ENCODE results near the gene USB1.
"Not testable (repeated sequence)": the region's sequence is repeated elsewhere in the genome, so short reads cannot be mapped to it uniquely, and the experiment has no call there.

The USB1 gene

DNA sequence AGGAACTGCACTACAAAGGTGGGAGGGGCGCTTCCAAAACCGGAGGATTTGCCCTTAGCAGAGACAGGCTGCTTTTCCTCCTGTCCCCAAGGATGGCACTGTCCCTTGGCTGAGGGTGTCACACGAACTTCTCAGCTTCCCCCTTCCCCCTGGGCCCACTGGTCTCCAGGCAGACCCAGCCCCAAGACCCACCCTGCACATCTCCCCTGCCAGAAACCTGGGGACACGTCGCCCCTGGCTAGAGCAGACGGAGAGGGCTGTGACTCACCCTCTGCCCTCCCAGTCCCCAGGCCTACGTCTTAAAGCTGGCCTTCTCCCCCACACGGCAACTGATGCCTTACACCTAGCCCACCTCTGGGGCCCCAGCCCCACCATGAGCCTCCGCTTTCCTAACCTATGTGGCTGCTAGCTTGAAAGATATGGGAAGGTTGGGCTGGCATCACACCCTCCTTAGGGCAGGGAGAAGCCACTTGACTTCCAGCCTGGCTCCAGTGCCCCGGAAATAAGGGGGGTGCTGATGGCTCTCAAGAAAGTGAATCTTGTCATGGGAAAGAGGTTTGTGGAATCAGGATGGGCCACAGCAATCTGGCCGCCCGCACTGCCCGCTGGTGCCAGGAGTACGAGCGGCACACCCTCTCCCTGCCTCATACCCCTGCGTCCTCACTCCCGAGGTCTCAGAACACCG, 5.3 kb upstream of the USB1 start:
- no peak for DNase-seq

DNA sequence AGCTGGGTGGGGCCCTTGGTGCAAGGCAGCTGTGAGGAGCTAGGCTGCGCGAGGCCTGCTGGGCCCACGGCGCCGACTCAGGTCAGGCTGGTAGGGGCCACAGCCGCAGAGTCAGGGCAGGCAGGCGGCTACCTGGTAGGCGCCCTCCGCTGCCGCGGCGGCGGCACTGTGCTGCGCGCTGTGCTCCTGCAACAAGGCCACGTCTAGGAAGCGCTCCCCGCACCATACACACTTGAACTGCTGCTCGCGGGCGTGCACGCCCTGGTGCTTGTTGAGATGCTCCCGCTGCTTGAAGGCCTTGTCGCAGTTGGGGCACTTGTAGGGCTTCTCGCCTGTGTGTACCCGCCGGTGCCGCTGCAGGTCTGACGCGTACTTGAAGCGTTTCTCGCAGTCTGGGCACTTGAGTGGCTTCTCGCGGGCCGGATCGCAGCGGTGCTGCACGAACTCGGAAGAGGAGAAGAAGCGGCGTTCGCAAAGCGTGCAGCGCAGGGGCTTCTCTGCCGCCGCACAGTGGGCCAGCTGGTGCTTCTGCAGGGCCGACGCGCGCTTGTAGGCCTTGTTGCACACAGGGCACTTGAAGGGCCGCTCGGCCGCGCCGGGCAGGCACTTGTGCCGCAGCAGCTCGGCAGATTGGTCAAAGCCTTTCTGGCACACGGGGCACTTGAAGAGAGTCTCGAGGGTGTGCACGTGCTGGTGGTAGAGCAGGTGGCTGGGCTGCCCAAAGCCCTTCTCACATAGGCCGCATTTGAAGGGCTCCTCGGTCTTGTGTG, 4.6 kb upstream of the USB1 start:
- no peak for DNase-seq

DNA sequence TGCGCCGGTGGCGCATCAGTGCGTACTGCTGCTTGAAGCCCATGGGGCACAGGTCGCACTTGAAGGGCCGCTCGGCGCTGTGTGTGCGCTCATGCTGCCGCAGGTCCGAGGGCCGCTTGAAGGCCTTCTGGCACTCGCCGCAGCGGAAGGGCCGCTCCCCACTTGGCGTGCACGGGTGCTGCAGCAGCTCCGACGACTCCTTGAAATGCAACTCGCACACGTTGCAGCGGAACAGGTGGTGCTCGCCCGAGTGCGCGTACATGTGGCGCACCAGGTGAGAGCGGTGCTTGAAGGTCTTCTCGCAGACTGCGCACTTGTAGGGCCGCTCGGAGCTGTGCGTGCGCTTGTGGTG, 4.1 kb upstream of the USB1 start:
- DNase-seq: no peak

- DNase-seq: no peak
Measured at GRCh38 chr16:57997528-57998265, 3.5 kb upstream of the USB1 start.

DNA sequence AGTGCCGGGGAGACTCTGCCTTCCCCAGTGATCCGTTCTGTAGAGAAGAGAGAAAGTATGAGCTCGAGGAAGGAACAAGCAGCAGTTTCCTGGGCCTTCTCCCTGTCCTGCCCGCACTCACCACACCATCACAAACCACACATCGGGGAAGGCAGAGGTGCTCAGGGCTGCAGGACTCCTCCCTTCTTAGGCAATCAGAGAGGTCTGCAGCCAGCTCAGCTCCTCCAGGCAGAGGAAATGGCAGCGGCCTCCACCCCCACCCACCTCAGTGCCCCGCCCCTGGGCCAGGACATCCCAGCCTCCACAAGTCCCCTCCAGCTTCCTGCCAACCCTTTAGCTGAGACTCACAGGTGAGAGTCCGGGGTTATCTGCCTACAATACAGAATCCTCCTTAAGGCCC, 2.7 kb upstream of the USB1 start:
- DNase-seq: no peak

GRCh38 chr16:57998992-57999365, 2.2 kb upstream of the USB1 start:
- DNase-seq: no peak

DNA sequence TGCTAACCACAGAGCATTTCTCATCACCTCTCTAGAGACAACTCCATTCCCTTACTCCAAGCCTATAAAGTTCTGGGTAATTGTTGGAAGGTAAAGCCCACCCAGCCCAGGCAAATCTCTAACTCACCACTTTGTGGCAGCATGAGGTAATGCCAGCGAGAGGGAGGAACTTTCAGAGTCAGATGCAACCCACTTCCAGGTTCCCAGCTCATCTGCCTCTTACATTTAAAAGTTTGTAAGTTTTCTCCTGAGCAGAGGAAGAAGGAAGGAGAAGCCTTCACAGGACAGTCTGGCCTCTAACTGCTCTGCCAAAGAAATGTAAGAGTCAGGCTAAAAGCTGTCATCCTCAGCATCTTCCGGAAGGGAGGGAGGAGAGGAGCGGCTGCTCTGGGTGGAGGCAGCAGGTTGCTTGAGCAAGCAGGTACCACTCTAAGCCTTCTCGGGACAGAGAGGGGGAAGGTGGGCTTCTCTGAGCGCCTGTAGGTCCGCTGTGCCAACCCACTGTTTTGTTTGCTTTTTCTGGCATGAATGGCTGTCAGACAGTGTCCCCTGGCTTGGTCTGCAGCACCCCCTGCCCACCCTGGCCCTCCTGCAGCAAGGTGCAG, 1.7 kb upstream of the USB1 start:
- DNase-seq: no peak

DNA sequence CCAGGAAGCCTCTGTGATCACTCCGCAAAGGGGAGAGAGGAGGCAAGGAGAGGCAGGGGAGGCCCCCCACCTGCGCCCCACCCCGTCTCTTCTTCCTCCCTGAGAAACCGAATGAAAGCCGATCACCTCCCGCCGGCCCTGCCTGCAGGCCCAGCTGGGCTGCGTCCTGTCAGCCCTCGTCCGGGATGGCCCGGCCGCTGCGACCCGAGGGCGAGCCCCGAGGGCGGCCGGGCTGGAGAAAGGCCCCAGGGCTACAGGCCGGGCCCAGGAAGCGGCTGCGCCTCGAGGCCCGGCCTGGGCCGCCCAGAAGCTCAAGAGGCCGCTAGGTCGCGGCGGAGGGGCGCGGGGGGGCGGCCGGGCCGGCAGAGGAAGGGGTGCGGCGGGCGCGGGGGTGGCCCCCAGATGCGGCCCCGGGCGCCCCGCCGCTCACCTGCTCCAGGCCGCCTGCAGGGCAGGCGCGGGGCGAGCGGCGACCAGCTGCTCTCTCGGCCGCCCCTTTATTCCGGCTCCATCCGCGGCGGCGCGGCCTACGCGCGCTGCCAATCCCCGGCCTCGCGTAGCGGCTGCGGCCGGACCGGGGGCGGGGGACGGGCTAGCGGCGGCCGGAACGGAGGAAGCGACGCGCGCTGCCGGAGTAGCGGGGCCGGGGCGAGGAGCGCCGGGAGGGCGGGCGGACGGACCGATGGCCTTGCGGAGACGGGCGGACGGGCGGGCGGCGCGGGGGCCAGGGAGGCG, 1.1 kb upstream of the USB1 start, which contains the start of gene ZNF319:
Gene ZNF319 (minus strand): TSS at position 702 of the 735 bp plus-strand sequence. CDS start 2,407 bp downstream, outside the sequence.
- no peak for DNase-seq

DNA sequence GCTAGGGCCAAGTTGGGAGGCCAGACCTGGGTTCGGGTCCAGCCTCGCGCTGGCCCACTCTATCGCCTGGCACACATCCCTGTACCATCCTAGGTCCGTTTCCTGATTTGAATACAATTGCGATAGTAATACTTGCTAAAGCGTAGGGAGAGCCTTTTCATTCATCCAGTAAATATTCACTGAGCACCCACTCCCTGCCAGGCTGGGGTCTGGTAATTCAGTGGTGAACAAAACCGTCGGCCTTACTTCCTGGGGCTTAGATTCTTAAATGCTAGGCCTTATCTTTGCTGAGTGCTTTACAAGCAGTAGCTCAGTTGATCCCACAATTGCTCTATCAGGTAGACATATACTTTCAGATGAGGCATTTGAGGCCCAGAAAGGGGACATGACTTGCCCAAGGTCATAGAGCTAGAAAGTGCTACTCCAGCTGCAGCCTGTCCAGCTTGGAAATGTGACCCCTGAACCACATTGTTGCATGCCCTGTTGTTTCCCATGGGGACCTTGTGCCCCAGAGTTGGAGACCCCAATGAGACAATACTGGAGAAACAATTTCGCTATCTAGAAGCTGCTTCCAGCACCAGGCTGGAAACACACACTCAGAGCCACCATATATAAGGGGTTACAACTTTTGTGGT, 691 bp downstream of the USB1 start:
- no peak for DNase-seq

DNA sequence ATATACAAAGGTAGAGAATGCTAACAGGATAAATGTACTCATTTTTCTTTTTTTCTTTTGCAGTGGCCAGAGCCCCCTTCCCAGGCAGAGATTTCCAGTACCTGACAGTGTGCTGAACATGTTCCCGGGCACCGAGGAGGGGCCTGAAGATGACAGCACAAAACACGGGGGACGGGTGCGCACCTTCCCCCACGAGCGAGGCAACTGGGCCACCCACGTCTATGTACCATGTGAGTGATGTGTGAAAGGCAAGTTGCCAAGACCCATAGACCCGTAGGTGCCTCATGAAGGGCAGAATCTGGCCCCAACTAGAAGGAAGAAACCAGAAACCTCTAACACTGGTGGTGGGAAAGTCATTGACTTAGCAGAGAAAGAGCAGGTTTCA, 1.2 kb downstream of the USB1 start:
- DNase-seq: no peak

GRCh38 chr16:58002936-58003335, 1.7 kb downstream of the USB1 start:
- no peak for DNase-seq

DNA sequence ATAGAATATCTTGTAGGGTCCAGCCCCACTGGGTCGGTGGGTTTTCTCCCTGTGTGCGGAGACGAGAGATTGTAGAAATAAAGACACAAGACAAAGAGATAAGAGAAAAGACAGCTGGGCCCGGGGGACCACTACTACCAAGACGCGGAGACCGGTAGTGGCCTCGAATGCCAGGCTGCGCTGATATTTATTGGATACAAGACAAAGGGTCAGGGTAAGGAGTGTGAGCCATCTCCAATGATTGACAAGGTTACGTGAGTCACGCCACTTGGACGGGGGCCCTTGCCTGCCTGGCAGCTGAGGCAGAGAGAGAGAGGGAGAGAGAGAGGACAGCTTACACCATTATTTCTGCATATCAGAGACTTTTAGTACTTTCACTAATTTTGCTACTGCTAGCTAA, 3.5 kb downstream of the USB1 start:
- DNase-seq: not testable (repeated sequence)

DNA sequence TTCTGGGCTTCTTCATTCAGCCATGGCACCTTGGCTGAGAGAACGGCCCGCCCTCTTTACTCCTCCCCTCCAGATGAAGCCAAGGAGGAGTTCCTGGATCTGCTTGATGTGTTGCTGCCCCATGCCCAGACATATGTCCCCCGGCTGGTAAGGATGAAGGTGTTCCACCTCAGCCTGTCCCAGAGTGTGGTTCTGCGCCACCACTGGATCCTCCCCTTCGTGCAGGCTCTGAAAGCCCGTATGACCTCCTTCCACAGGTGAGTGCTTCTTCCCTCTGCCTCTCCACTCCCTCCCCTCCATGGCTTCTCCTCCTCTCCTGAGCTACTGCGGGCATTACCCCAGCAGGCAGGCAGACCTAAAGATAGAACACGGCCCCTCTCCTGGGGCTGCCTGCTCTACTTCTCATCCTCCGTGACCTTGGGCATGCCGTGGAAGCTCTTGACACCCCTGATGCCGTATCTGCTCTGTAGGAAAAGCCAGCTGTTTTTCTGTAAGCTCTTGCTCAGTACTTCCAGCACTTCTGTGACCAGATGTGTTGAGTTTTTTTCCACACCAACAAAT, 8.7 kb downstream of the USB1 start:
- no peak for DNase-seq

DNA sequence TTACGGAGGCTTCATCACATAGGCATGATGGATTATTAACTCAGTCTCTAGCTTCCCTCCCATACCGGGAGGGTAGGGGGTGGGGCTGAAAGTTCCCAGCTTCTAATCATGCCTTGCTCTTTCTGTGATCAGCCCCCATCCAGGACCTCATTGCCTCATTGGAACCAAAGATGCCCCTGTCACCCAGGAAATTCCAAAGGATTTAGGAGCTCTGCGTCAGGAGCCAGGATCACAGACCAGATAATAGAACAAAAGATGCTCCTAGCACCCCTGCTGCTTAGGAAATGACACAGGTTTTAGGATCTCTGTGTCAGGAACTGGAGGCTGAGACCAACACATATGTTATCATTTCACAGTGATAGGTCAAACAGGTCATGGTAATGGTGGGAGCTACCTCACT, 9.7 kb downstream of the USB1 start:
- DNase-seq: no peak

DNA sequence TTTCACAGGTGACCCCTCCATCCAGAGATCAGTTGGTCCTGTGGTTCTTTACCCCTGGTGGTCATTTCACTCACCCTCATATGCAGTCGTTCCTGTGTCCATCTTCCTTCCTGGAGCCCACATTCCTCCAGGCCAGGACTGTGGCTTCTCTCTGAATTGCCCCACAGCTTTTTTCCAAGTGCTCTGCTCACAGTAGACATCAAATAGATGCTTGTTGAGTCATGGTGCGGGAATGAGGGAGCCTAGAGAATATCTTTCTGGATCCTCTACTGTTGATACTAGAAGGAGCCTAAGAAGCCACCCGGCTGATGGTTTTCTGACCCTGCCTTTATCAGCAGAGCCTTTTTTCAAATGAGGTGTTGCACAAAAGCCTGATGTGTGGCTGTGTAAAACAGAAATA, 10.4 kb downstream of the USB1 start:
- no peak for DNase-seq

- no peak for DNase-seq
Measured at GRCh38 chr16:58012481-58012880, 11.3 kb downstream of the USB1 start.

DNA sequence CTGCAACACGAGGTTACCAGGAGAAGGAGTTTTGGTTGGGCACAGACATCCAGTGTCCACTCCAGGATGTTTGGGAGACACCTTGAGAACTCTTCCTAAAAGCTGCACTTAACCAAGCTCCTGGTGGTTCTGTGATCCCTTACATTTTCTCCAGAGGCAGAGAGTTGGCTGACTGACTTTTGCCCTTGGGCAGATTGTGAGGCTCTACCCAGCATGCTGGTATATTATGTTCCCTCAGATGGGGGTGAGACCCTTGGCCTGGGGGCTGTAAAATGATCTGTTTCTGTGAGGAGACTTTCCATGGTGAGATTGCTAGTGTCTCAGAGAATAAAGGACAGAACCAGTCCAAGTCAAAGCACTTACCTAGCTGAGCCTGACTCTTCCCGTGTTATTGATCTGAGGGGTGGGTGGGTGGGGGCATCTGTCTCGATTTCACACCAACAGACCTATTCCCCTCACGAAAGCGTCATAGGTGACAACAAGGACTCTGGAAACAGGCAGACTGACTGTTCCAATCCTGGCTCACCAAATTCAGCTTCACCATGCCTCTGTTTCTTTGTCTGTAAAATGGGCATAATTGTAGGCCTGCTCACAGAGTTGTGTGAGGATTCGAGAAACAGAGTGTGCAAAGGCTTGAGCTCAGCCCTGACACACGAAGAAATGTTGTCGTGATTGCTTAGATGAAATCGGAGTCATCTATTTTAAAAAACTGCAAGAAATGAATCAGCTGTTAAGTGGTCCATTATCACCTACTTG, 12.2 kb downstream of the USB1 start:
- DNase-seq: no peak

DNA sequence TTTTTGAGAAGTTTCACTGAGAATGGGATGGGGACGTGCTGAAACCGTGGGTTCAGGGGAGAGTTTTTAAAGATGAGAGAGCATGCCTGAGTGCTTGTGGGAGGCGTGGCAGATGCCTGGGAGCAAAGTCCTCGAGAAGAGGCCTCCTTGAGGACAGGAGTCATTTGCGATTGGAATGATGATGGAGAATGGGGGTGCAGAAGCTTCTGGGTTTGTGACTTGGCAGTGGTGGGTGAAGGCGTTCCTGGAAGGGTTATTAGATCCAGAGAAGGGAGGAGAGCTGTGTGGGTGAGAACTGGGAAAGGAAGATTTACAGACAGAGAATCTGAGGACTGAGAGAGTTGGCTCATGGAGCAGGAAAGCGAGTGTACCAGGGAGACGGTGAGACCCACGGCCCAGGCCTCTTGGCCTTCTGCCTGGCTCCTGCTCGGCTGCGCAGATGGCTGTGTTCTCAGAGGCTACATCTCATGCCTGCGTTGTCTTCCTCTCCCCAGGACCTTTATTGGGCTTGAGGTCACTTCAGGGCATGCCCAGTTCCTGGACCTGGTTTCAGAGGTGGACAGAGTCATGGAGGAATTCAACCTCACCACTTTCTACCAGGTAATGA, 15.7 kb downstream of the USB1 start:
- DNase-seq: no peak

GRCh38 chr16:58018803-58019202, 17.6 kb downstream of the USB1 start:
- DNase-seq: no peak

GRCh38 chr16:58019866-58020538, 18.8 kb downstream of the USB1 start:
- no peak for DNase-seq
